Heart left ventricle (tissue), 13 donors: ENCODE data around the gene RGCC.
"Not testable (repeated sequence)": the region's sequence is repeated elsewhere in the genome, so short reads cannot be mapped to it uniquely, and the experiment has no call there.

ENCODE experiments used
- POLR2A ChIP-seq, 2 donors: fragments of 450-650 bp; IDR thresholded peaks; one replicate each; pipeline ENCODE4 v1.6.1; 2017; ENCODE audit warnings: antibody characterized with exemption in 2 of 2, mild to moderate bottlenecking in 2 of 2, moderate library complexity in 2 of 2
- TF ChIP-seq, protein P1 (sequence below), 12 donors: fragments of 200-600 bp; sonication (generic) in 4 of 12; IDR thresholded peaks; one replicate each; pipeline versions ENCODE4 v1.5.0 to v1.8.0; 2018 to 2022; ENCODE audit warnings: antibody characterized with exemption in 12 of 12, mild to moderate bottlenecking in 5 of 12
- donor health status: ischemic (EF 13 %, LVEDD 7.1; RV severe dilation, severe dysfunction).
- donor health status: DM: no; HTN: yes; CAD: no.
- donor health status: DM: no; HTN: no; CAD: no.
- donor health status: ischemic (EF 25% LVEDD 6.9; RV normal size, moderate dysfunction).
- donor health status: ischemic (EF 25% LVEDD 5.7; RV mildly dilated, moderate dysfunction).
- donor health status: ischemic (EF 35%, LVEDD 5.7; RV mildly dilated, moderate dysfunction).
- donor health status: nonischemic (EF 11% LVEDD 7.7; RV severe dilation, severe dysfunction).
- donor health status: DM: yes; HTN: yes; CAD: no.
- donor health status: PGD.
- donor health status: ischemic (EF 29% LVEDD 5.4; RV normal size, mild dysfunction).
- donor health status: nonischemic (EF 23%, LVEDD 6.1; RV moderate dilation, normal function).

DNA sequence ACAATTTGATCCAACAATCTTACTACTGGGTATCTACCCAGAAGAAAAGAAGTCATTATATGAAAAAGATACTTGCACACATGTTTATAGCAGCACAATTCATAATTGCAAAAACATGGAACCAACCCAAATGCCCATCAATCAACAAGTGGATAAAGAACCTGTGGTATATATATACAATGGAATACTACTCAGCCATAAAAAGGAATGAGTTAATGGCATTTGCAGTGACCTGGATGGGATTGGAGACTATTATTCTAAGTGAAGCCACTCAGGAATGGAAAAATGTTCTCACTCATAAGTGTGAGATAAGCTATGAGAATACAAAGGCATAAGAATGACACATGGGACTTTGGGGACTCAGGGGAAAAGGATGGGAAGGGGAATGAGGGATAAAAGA, 47.3 kb downstream of the RGCC start:
- TF ChIP-seq, protein P1, sequence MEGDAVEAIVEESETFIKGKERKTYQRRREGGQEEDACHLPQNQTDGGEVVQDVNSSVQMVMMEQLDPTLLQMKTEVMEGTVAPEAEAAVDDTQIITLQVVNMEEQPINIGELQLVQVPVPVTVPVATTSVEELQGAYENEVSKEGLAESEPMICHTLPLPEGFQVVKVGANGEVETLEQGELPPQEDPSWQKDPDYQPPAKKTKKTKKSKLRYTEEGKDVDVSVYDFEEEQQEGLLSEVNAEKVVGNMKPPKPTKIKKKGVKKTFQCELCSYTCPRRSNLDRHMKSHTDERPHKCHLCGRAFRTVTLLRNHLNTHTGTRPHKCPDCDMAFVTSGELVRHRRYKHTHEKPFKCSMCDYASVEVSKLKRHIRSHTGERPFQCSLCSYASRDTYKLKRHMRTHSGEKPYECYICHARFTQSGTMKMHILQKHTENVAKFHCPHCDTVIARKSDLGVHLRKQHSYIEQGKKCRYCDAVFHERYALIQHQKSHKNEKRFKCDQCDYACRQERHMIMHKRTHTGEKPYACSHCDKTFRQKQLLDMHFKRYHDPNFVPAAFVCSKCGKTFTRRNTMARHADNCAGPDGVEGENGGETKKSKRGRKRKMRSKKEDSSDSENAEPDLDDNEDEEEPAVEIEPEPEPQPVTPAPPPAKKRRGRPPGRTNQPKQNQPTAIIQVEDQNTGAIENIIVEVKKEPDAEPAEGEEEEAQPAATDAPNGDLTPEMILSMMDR (IDR thresholded peaks at IDR 0.05) = not testable (repeated sequence)
- not testable (repeated sequence) for TF ChIP-seq POLR2A (IDR thresholded peaks at IDR 0.05)
